Inflammatory macrophage treated with lipopolysaccharide for 4 hours (primary cell): Measurements from ENCODE around the gene POFUT1.

Source experiments
- DNase-seq: peaks from one replicate; pipeline ENCODE4 v3.0.0-alpha.2; 2020

The POFUT1 gene

DNA sequence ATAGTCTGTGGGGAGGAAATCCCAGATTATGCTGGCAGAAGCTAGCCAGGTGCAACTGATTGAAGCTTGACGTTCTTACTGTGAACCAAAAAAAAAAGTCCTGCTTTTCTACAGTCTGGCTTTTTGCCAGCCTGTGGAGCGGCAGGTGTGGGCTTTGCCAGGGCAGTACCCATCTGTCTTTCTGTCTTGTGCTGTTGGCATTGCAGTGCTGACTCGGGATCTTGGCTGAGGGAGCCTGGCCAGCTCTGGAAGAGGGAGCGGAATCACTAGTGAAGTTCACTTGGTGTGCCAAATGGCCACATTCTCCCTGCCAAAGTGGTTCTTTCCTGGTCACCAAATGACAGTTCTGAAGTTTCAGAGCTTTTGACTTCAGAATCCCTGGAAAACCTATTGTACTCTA, 74.8 kb downstream of the POFUT1 start:
- no peak for DNase-seq

DNA sequence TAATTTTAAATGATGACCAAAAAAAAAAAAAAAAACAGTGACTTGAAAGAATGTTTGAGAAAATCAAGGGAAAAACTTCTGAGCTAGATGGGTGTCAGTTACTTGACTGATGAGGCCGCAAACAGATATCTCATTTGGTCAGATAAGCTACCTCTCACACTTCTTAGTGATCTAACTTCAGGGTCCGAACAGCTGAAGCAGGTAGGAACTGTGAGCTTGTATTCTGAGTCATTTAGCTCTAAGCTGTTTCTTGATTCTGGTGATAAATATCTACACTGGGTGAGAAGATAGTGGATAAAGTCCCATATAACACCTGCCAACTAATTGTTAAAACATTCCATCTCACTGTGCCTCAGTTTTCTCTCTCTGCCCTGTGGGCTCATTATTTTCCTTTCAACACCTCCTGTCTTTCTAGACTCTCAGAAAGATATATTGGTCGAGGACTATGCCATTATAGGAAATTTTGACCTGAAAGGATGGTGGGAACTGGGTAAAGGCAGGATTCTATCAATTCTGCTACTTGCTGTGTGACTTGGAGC, 77.5 kb downstream of the POFUT1 start:
- no peak for DNase-seq

- peak; percentile 36 for DNase-seq
Observed at GRCh38 chr20:32285621-32286371, 78.1 kb downstream of the POFUT1 start.

- no peak for DNase-seq
Observed at GRCh38 chr20:32287231-32287638, 79.6 kb downstream of the POFUT1 start.
